HFFc6 (cell line): ENCODE measurements around the gene SLC48A1. TPM values are rescaled to one million over a fixed set of nuclear protein-coding genes. Genes with fewer than 3 reads are reported as not detected.

ENCODE experiments used
- DNase-seq: peaks from one replicate; pipeline ENCODE4 v3.0.0-alpha.2; 2018
- H3K27ac Mint-ChIP-seq: 2 replicates; pipeline ENCODE4 v1.8.0; 2020; ENCODE audit warnings: mild to moderate bottlenecking, mixed read lengths
- H3K27me3 Mint-ChIP-seq: 2 replicates; pipeline ENCODE4 v1.8.0; 2021; ENCODE audit warnings: mild to moderate bottlenecking, moderate library complexity, mixed read lengths; ENCODE audit not compliant: insufficient read depth
- H3K36me3 Mint-ChIP-seq: 2 replicates; pipeline ENCODE4 v1.8.0; 2021; ENCODE audit warnings: low read depth, mixed read lengths
- H3K4me1 Mint-ChIP-seq: 2 replicates; pipeline ENCODE4 v1.8.0; 2020; ENCODE audit warnings: low read depth, mixed read lengths
- H3K4me3 Mint-ChIP-seq: 2 replicates; pipeline ENCODE4 v1.8.0; 2020; ENCODE audit warnings: mild to moderate bottlenecking, moderate library complexity, mixed read lengths
- H3K9me3 Mint-ChIP-seq: 2 replicates; pipeline ENCODE4 v1.8.0; 2020; ENCODE audit warnings: mild to moderate bottlenecking, mixed read lengths
- total RNA-seq, 6 experiments: library from RNA; stranded (reverse); fragmentation: NEBNext Ultra II Directional; extraction: Animal tissue kit (Norgen Biotek cat#: 25700); gene quantifications; 2 replicates in 1 of 6; 3 replicates in 5 of 6; pipeline ENCODE4 v1.2.3, GENCODE V29; 2021
- TF ChIP-seq, protein P1 (sequence below): fragments of 200-600 bp; sonication (generic); IDR thresholded peaks from 2 replicates; pipeline ENCODE4 v1.5.0; 2021; ENCODE audit warnings: antibody characterized with exemption, mild to moderate bottlenecking

Gene SLC48A1
- total RNA-seq, 6 experiments from 2014 or later = 18.8 to 24.5 (median 21.0) TPM

DNA sequence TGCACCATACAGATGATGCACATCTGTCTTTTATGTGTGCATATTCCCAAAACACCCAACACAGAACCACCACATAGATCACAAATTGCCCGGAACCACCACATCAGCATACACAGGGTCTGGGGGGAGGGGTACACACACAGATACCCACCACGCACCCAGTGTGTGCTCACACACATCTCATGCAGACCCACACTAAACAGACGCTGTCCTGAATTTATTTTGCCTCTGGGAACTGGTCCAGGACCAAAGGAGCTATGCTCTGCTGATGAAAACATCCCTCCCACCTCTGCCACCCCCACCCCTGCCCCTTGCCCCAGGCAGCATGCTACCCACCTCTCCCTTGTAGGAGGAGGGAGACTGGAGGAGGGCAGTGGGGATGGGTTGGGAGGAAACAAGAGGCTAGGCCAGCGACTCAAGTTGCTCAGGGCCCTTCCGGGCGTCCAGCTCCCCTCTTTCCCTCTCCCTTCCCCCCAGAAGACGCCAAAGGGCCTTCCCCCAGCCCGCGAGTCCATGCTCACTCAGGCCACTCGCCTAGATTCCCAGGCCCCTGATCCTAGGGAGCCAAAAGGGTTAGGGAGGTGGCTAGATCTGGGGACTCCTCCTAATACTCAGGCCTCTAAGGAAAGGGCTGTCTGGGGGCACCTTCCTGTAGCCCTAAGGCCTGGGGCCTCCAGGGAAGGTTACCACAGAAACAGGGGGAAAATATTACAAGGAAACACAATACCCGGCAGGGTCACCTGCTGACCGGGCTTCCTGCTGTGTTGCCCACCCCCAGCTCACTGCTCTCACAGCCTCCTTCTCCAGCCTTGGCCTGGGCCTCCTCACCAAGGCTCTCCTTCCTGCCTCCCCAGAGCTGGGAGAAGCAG is 43.6 kb downstream of the SLC48A1 start:
- TF ChIP-seq, protein P1, sequence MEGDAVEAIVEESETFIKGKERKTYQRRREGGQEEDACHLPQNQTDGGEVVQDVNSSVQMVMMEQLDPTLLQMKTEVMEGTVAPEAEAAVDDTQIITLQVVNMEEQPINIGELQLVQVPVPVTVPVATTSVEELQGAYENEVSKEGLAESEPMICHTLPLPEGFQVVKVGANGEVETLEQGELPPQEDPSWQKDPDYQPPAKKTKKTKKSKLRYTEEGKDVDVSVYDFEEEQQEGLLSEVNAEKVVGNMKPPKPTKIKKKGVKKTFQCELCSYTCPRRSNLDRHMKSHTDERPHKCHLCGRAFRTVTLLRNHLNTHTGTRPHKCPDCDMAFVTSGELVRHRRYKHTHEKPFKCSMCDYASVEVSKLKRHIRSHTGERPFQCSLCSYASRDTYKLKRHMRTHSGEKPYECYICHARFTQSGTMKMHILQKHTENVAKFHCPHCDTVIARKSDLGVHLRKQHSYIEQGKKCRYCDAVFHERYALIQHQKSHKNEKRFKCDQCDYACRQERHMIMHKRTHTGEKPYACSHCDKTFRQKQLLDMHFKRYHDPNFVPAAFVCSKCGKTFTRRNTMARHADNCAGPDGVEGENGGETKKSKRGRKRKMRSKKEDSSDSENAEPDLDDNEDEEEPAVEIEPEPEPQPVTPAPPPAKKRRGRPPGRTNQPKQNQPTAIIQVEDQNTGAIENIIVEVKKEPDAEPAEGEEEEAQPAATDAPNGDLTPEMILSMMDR = no peak
- Mint-ChIP-seq H3K4me1 (peaks cover 76% of the 10 kb centered on the region), H3K4me3 (peak overlapping the region; percentile 94), H3K9me3 (no peaks in the 10 kb centered on the region), H3K36me3 (peaks cover 26% of the 10 kb centered on the region), H3K27me3 (peaks cover 4% of the 10 kb centered on the region; the same call in 1 of the 2 replicates), H3K27ac (peak overlapping the region; percentile 90)
- DNase-seq = no peak

DNA sequence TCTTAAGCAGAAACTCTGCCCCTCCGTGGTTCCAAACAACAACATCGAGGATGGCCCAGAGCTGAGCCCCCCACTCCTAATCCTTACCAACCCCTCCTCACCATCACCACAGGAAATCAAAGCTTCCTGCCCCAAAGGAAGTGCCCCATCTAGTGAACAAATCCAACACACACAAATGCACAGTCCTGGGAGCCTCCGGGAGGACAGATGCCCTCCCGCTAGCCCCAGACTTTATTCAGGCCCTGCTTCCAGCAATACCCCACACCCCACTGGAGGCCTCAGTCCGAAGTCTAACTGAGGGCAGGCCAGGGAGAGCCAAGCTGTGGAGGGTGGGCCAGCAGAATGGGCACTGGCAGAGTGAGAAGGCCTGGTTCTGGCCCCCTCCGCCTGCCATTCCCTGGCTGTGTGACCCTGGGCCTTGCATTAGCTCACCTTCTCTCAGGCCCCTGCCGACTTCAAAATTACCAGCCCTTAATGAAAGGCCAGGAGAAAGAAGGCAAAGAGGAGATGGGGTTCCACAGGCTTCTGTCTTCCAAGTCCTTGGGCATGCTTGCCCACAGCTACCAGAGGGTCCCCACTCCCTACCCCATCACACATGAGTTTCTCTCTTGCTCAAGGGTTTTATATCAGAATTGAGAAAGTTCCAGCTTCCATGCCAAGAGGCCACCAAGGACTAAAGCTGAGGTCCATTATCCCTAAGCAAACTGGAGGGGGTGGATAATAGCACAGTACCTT is 44.4 kb downstream of the SLC48A1 start:
- Mint-ChIP-seq H3K9me3 (no peaks in the 10 kb centered on the region), H3K27me3 (peaks cover 4% of the 10 kb centered on the region; the same call in 1 of the 2 replicates), H3K4me1 (peaks cover 76% of the 10 kb centered on the region), H3K27ac (peak overlapping the region; percentile 90), H3K36me3 (peaks cover 25% of the 10 kb centered on the region), H3K4me3 (peak overlapping the region; percentile 94)
- TF ChIP-seq, protein P1 = peak; percentile 70
- DNase-seq = peak; percentile 18

DNA sequence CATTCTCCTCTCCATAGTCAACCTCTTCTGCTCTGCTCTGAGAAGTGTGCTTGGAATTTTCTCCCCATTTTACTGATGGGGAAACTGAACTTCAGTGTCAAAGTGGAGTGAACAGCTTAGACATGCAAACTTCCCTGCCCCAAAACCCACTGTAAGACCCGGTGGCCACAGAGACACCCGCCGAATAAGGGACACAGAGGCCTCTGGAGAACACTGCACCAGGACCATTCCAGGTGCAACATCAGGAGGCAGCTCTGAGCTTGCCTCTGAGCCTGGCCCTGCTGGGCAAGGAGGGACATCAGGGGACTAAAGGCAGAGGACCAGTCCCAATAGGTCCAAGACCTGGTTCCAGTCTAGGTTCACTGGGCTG is 45.0 kb downstream of the SLC48A1 start:
- no peak for DNase-seq
- TF ChIP-seq, protein P1 = no peak
- peak overlapping the region; percentile 90 for H3K27ac Mint-ChIP-seq
- H3K4me3 Mint-ChIP-seq = peak overlapping the region; percentile 94
- H3K4me1 Mint-ChIP-seq = peaks cover 78% of the 10 kb centered on the region
- H3K9me3 Mint-ChIP-seq = no peaks in the 10 kb centered on the region
- H3K27me3 Mint-ChIP-seq = peaks cover 4% of the 10 kb centered on the region; the same call in 1 of the 2 replicates
- H3K36me3 Mint-ChIP-seq = peaks cover 25% of the 10 kb centered on the region

- TF ChIP-seq, protein P1 = no peak
- peaks cover 78% of the 10 kb centered on the region for H3K4me1 Mint-ChIP-seq
- H3K4me3 Mint-ChIP-seq = peak overlapping the region; percentile 94
- peaks cover 25% of the 10 kb centered on the region for H3K36me3 Mint-ChIP-seq
- H3K9me3 Mint-ChIP-seq = no peaks in the 10 kb centered on the region
- H3K27me3 Mint-ChIP-seq = peaks cover 4% of the 10 kb centered on the region; the same call in 1 of the 2 replicates
- peak overlapping the region; percentile 90 for H3K27ac Mint-ChIP-seq
- DNase-seq = peak; percentile 46
Measured at GRCh38 chr12:47818467-47819137, 45.6 kb downstream of the SLC48A1 start.

GRCh38 chr12:47819138-47819895 is 46.3 kb downstream of the SLC48A1 start:
- H3K36me3 Mint-ChIP-seq = peaks cover 25% of the 10 kb centered on the region
- peaks cover 3% of the 10 kb centered on the region; the same call in 1 of the 2 replicates for H3K27me3 Mint-ChIP-seq
- no peak for DNase-seq
- TF ChIP-seq, protein P1 = peak; percentile 57; the same call in 1 of the 2 replicates
- H3K4me3 Mint-ChIP-seq = peak overlapping the region; percentile 94
- peak overlapping the region; percentile 90 for H3K27ac Mint-ChIP-seq
- peaks cover 78% of the 10 kb centered on the region for H3K4me1 Mint-ChIP-seq
- H3K9me3 Mint-ChIP-seq = no peaks in the 10 kb centered on the region
